B cell (primary cell): ENCODE data around the gene ZFX. TPM values are rescaled to one million over a fixed set of nuclear protein-coding genes. Genes with fewer than 3 reads are reported as not detected.

Source experiments
- ATAC-seq: fragments of 200-7000 bp; cut with Tn5 transposase; one replicate; pipeline ENCODE4 v1.10.0; 2021; ENCODE audit warnings: low read depth, mild to moderate bottlenecking, moderate number of reproducible peaks, moderate library complexity
- CTCF ChIA-PET: fragments of 350-600 bp; sonication (Branson Sonifier 250); formaldehyde crosslinking; loops from one replicate; lab custom pipeline; 2021; ENCODE audit warnings: antibody characterized with exemption, inconsistent platforms; lab: Charles Lee
- POLR2A ChIA-PET: fragments of 350-600 bp; sonication (Branson Sonifier 250); formaldehyde crosslinking; loops from one replicate; lab custom pipeline; 2021; ENCODE audit warnings: antibody characterized with exemption; lab: Charles Lee
- DNase-seq: peaks from one replicate; pipeline ENCODE4 v3.0.0; 2013
- H2AFZ ChIP-seq: 2 replicates; pipeline ENCODE4 v1.6.1; 2012; ENCODE audit warnings: mild to moderate bottlenecking, low read depth, low read length; ENCODE audit not compliant: insufficient read depth, poor library complexity, severe bottlenecking
- H3K27ac ChIP-seq, 2 donors: 1 replicate in 1 of 2; 2 replicates in 1 of 2; pipeline ENCODE4 v1.5.1; 2012 to 2013; ENCODE audit warnings: low read length in 2 of 2, mild to moderate bottlenecking in 2 of 2, moderate library complexity in 1 of 2
- H3K27me3 ChIP-seq, 4 experiments: fragments of 200-600 bp in 1 of 4; sonication (generic) in 1 of 4; replicated peaks in 1 of 4; 1 replicate in 2 of 4; 2 replicates in 2 of 4; pipeline versions ENCODE4 v1.6.1 to v1.7.0; 2013 to 2016; ENCODE audit warnings: low read length in 3 of 4, mild to moderate bottlenecking in 2 of 4, mixed read lengths in 1 of 4, moderate library complexity in 1 of 4; ENCODE audit not compliant: insufficient read depth in 4 of 4, control insufficient read depth in 3 of 4; ENCODE audit errors: control extremely low read depth in 1 of 4
- H3K36me3 ChIP-seq, 2 experiments: replicated peaks in 1 of 2; 1 replicate in 1 of 2; 2 replicates in 1 of 2; pipeline versions ENCODE4 v1.6.1 to v1.7.1; 2013; ENCODE audit warnings: low read length in 1 of 2; ENCODE audit not compliant: insufficient read depth in 2 of 2, control insufficient read depth in 1 of 2; ENCODE audit errors: control extremely low read depth in 1 of 2, extremely low read depth in 1 of 2
- H3K4me1 ChIP-seq, 2 donors: fragments of 200-600 bp in 1 of 2; sonication (generic) in 1 of 2; 1 replicate in 1 of 2; 2 replicates in 1 of 2; pipeline versions ENCODE4 v1.5.1 to v1.6.1; 2013 to 2017; ENCODE audit warnings: low read length in 2 of 2; ENCODE audit not compliant: control insufficient read depth in 2 of 2, insufficient read depth in 2 of 2
- H3K4me2 ChIP-seq: replicated peaks from 2 replicates; pipeline ENCODE3; 2012; ENCODE audit warnings: mild to moderate bottlenecking, low read depth, low read length; ENCODE audit not compliant: poor library complexity, severe bottlenecking
- H3K4me3 ChIP-seq, 5 experiments: fragments of 200-600 bp in 1 of 5; sonication (generic) in 1 of 5; 1 replicate in 3 of 5; 2 replicates in 2 of 5; pipeline versions ENCODE4 v1.5.1 to v1.7.0; 2011 to 2016; ENCODE audit warnings: low read length in 4 of 5, mild to moderate bottlenecking in 4 of 5, low read depth in 2 of 5, control low read depth in 1 of 5, moderate library complexity in 1 of 5; ENCODE audit not compliant: insufficient read depth in 1 of 5; ENCODE audit errors: control extremely low read depth in 1 of 5, extremely low read depth in 1 of 5
- H3K79me2 ChIP-seq: fragments of 200-600 bp; sonication (generic); one replicate; pipeline ENCODE4 v1.6.0; 2016; ENCODE audit warnings: low read length; ENCODE audit not compliant: control insufficient read depth, insufficient read depth
- H3K9ac ChIP-seq: fragments of 200-600 bp; sonication (generic); 2 replicates; pipeline ENCODE4 v1.6.1; 2017; ENCODE audit warnings: mild to moderate bottlenecking, low read length, moderate library complexity
- H3K9me3 ChIP-seq, 3 donors: one replicate each; pipeline versions ENCODE4 v1.6.1 to v1.7.1; 2013; ENCODE audit warnings: low read length in 2 of 3; ENCODE audit not compliant: control insufficient read depth in 2 of 3, insufficient read depth in 1 of 3; ENCODE audit errors: control extremely low read depth in 1 of 3
- H4K20me1 ChIP-seq: 2 replicates; pipeline ENCODE4 v1.6.0; 2012; ENCODE audit warnings: mild to moderate bottlenecking, low read length; ENCODE audit not compliant: insufficient read depth, control insufficient read depth, poor library complexity, severe bottlenecking
- H3K27ac Mint-ChIP-seq: one replicate; pipeline ENCODE4 v1.8.0; 2021; ENCODE audit warnings: mixed read lengths
- H3K27me3 Mint-ChIP-seq: one replicate; pipeline ENCODE4 v1.8.0; 2021; ENCODE audit warnings: mixed read lengths
- H3K4me1 Mint-ChIP-seq: one replicate; pipeline ENCODE4 v1.8.0; 2021; ENCODE audit warnings: mixed read lengths
- H3K4me3 Mint-ChIP-seq: one replicate; pipeline ENCODE4 v1.8.0; 2021; ENCODE audit warnings: mixed read lengths
- H3K9me3 Mint-ChIP-seq: one replicate; pipeline ENCODE4 v1.8.0; 2022; ENCODE audit warnings: mixed read lengths; ENCODE audit not compliant: insufficient read depth
- CTCF ChIP-seq: fragments of 200-600 bp; IDR thresholded peaks from one replicate; pipeline ENCODE4 v1.8.0; 2022; ENCODE audit warnings: antibody characterized with exemption, mild to moderate bottlenecking
- EZH2 ChIP-seq: IDR thresholded peaks from 2 replicates; pipeline ENCODE4 v1.6.1; 2012; ENCODE audit warnings: borderline replicate concordance, low read depth, mild to moderate bottlenecking, moderate library complexity, low read length; ENCODE audit not compliant: insufficient read depth, poor library complexity, severe bottlenecking
- WGBS: methylation state at CpG from one replicate; pipeline ENCODE4 v1.1.5; 2013; ENCODE audit warnings: missing lambda C conversion rate; ENCODE audit not compliant: insufficient coverage; 5-methylcytosine and 5-hydroxymethylcytosine counted together
- intact Hi-C: fragments of 100-400 bp; cut with micrococcal nuclease; formaldehyde crosslinking; loops from one replicate; pipeline ENCODE4 v1.10.0; 2022
- polyA plus RNA-seq: library from polyadenylated mRNA; depleted of rRNA; stranded (reverse); fragments of >200 nt; gene quantifications from 2 replicates; pipeline ENCODE4 v1.2.3, GENCODE V29; 2012
- total RNA-seq, 2 donors: library from RNA; stranded (reverse); fragments of 120-200 nt in 1 of 2; gene quantifications; 1 replicate in 1 of 2; 2 replicates in 1 of 2; pipeline versions ENCODE4 v1.2.3 to v1.2.4, GENCODE V29; 2013 to 2022

The ZFX gene
- total and polyA plus RNA-seq, 2 donors (not counting 1 experiment from before 2014, with no cell fraction given): 31.3 to 81.8 TPM

- H3K9me3 Mint-ChIP-seq: no peaks in the 10 kb centered on the region
- Histone ChIP-seq H3K4me3 (no peak overlapping the region), H3K4me1 (peaks cover 21 to 32% of the 10 kb centered on the region in 2 donors), H3K27ac (peak overlapping the region in 1 of 2 donors; percentile 15), H2AFZ (no peak overlapping the region), H4K20me1 (peaks cover 81% of the 10 kb centered on the region), H3K79me2 (peaks cover 99% of the 10 kb centered on the region), H3K36me3 (peaks cover 0 to 14% of the 10 kb centered on the region in 2 experiments), H3K27me3 (no peaks in the 10 kb centered on the region), H3K9me3 (no peaks in the 10 kb centered on the region), H3K9ac (no peak overlapping the region), H3K4me2 (no peak overlapping the region)
- DNase-seq (no peak), ATAC-seq (no peak)
- no peaks in the 10 kb centered on the region for H3K27me3 Mint-ChIP-seq
- intact Hi-C loops: no loop called here
- WGBS: no CpG with 5 or more reads among the region's 4 CpGs
- no peak for TF ChIP-seq CTCF
- TF ChIP-seq EZH2: no peak
- H3K27ac Mint-ChIP-seq: no peak overlapping the region
- H3K4me1 Mint-ChIP-seq: peaks cover 61% of the 10 kb centered on the region
- H3K4me3 Mint-ChIP-seq: no peak overlapping the region
- ChIA-PET CTCF (no interaction called here), POLR2A (no interaction called here)
Measured at GRCh38 chrX:24156177-24156576, 6.6 kb downstream of the ZFX start.

- ChIA-PET CTCF (interaction anchor here (0.6 kb wide), 1 partner anchor 135 kb away, joined by 3 read pairs; no protein-coding TSS in a partner anchor), POLR2A (no interaction called here)
- ATAC-seq (no peak), DNase-seq (no peak)
- H3K27me3 ChIP-seq: no peaks in the 10 kb centered on the region
- Mint-ChIP-seq H3K27me3 (no peaks in the 10 kb centered on the region), H3K9me3 (no peaks in the 10 kb centered on the region), H3K27ac (no peak overlapping the region), H3K4me1 (peaks cover 41% of the 10 kb centered on the region), H3K4me3 (no peak overlapping the region)
- H4K20me1 ChIP-seq: peaks cover 77% of the 10 kb centered on the region
- WGBS: 100% methylated on average over 1 of the region's 4 CpGs
- peaks cover 0 to 10% of the 10 kb centered on the region in 2 experiments for H3K36me3 ChIP-seq
- TF ChIP-seq EZH2: no peak
- TF ChIP-seq CTCF: no peak
- H3K79me2 ChIP-seq: peaks cover 99% of the 10 kb centered on the region
- H3K27ac ChIP-seq: no peak overlapping the region
- H2AFZ ChIP-seq: no peak overlapping the region
- H3K4me1 ChIP-seq: peaks cover 0 to 6% of the 10 kb centered on the region in 2 donors
- H3K9me3 ChIP-seq: no peaks in the 10 kb centered on the region
- intact Hi-C loops: no loop called here
- no peak overlapping the region for H3K4me2 ChIP-seq
- H3K4me3 ChIP-seq: no peak overlapping the region
- no peak overlapping the region for H3K9ac ChIP-seq
Measured at GRCh38 chrX:24158881-24159280, 9.4 kb downstream of the ZFX start.
